ENCODE measurements around the gene IFITM2.

Gene IFITM2

DNA sequence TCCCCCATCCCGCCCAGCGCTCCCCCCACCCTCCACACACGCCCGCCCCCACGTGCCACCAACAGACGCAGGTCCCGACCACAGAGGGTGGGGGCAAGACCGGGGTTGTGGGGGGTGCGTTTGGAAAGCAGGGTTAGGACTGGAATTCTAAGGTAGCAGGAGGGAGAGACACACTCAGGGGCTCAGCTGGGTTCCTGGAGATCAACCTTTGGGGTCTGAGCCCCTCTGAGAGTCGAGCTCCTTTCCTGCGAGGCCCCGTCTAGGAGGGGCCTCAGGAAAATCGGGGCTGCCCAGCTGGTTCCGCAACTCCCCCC, 18.3 kb upstream of the IFITM2 start:
- Histone ChIP-seq H4K20me1 (ENCODE audit: insufficient read depth, low read length) (no peaks in the 10 kb centered on the region), H3K27ac (ENCODE audit: low read length) (no peak overlapping the region), H3K79me2 (ENCODE audit: low read length) (no peaks in the 10 kb centered on the region; the same call in 1 of the 2 replicates), H3K9ac (ENCODE audit: low read length) (peak overlapping the region; percentile 72), H3K4me3 (ENCODE audit: low read length) (peak overlapping the region; percentile 85), H3K36me3 (replicated peaks; ENCODE audit: low read depth, low read length) (peaks cover 10% of the 10 kb centered on the region), H2AFZ (ENCODE audit: low read depth, low read length) (no peak overlapping the region), H3K4me1 (ENCODE audit: low read length) (peaks cover 12% of the 10 kb centered on the region), H3K27me3 (ENCODE audit: low read depth, low read length) (peaks cover 9% of the 10 kb centered on the region; the same call in 1 of the 2 replicates), H3K4me2 (ENCODE audit: low read length) (peak overlapping the region; percentile 97), H3K9me3 (ENCODE audit: insufficient read depth, low read length) (no peaks in the 10 kb centered on the region)
- TF ChIP-seq, protein P1, sequence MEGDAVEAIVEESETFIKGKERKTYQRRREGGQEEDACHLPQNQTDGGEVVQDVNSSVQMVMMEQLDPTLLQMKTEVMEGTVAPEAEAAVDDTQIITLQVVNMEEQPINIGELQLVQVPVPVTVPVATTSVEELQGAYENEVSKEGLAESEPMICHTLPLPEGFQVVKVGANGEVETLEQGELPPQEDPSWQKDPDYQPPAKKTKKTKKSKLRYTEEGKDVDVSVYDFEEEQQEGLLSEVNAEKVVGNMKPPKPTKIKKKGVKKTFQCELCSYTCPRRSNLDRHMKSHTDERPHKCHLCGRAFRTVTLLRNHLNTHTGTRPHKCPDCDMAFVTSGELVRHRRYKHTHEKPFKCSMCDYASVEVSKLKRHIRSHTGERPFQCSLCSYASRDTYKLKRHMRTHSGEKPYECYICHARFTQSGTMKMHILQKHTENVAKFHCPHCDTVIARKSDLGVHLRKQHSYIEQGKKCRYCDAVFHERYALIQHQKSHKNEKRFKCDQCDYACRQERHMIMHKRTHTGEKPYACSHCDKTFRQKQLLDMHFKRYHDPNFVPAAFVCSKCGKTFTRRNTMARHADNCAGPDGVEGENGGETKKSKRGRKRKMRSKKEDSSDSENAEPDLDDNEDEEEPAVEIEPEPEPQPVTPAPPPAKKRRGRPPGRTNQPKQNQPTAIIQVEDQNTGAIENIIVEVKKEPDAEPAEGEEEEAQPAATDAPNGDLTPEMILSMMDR (IDR thresholded peaks at IDR 0.05; ENCODE audit: low read depth, low read length): no peak
- no peak for TF ChIP-seq EZH2phosphoT487 (IDR thresholded peaks at IDR 0.05; ENCODE audit: low read depth)

DNA sequence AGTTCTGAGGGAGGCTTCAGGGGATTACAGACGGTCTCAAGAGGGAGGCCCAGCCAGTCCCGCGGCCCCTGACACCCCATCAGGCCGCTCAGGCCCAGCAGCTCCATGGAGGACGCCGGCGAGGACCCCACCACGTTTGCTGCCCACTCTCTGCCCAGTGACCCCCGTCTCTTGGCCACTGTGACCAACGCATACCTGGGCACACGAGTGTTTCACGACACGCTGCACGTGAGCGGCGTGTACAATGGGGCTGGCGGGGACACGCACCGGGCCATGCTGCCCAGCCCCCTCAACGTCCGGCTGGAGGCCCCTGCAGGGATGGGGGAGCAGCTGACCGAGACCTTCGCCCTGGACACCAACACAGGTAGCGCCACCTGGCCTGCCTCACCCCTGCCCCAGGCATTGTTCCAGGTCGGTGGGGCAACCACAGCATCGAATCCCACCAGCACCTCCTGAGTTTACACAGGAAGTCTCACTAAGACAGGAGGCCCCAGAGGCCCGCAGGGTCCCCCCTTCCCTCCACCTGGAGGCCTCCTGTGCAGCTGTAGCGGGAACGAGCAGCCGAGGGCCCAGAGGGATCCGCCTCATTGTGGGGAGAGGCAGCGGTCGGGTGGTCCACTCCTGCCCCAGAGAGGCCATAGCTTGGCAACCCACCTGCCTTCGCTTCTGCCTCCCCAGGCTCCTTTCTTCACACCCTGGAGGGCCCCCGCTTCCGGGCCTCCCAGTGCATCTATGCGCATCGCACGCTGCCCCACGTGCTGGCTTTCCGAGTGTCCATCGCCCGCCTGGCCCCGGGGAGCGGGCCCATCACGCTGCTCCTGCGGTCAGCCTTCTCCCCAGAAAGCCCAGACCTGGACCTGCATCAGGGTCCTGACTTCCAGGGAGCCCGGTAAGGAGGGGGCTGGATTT, 17.6 kb upstream of the IFITM2 start:
- Histone ChIP-seq H4K20me1 (ENCODE audit: insufficient read depth, low read length) (no peaks in the 10 kb centered on the region), H3K4me2 (ENCODE audit: low read length) (peak overlapping the region; percentile 97), H3K27me3 (ENCODE audit: low read depth, low read length) (peaks cover 9% of the 10 kb centered on the region; the same call in 1 of the 2 replicates), H3K79me2 (ENCODE audit: low read length) (no peaks in the 10 kb centered on the region; the same call in 1 of the 2 replicates), H3K27ac (ENCODE audit: low read length) (no peak overlapping the region), H3K4me3 (ENCODE audit: low read length) (peak overlapping the region; percentile 85), H3K36me3 (replicated peaks; ENCODE audit: low read depth, low read length) (peaks cover 10% of the 10 kb centered on the region), H2AFZ (ENCODE audit: low read depth, low read length) (no peak overlapping the region), H3K9me3 (ENCODE audit: insufficient read depth, low read length) (no peaks in the 10 kb centered on the region), H3K9ac (ENCODE audit: low read length) (peak overlapping the region; percentile 72), H3K4me1 (ENCODE audit: low read length) (peaks cover 12% of the 10 kb centered on the region)
- TF ChIP-seq, protein P1 (IDR thresholded peaks at IDR 0.05; ENCODE audit: low read depth, low read length): no peak
- no peak for TF ChIP-seq EZH2phosphoT487 (IDR thresholded peaks at IDR 0.05; ENCODE audit: low read depth)

DNA sequence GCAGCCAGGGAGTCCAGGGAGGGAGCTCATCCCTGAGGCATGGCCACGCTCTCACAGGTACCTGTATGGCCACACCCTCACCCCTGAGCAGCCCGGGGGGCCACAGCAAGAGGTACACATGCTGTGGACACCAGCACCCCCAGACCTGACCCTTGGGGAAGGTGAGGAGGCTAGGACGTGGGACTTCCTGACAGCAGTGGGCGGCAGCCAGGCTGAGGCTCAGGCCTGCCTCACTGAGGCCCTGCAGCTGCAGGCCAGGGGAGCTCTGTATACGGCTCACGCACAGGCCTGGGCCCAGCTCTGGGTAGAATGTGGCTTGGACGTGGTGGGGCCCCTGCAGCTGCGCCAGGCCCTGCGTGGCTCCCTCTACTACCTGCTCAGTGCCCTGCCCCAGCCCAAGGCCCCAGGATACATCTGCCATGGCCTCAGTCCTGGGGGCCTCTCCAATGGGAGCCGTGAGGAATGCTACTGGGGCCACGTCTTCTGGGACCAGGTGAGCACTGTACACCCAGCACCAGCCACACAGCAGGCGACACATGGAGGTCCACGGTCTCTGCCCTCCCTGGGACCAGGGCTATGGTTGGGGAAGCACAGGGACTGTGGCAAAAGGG, 16.9 kb upstream of the IFITM2 start:
- Histone ChIP-seq H2AFZ (ENCODE audit: low read depth, low read length) (no peak overlapping the region), H3K27ac (ENCODE audit: low read length) (no peak overlapping the region), H3K9ac (ENCODE audit: low read length) (no peak overlapping the region), H3K9me3 (ENCODE audit: insufficient read depth, low read length) (no peaks in the 10 kb centered on the region), H4K20me1 (ENCODE audit: insufficient read depth, low read length) (no peaks in the 10 kb centered on the region), H3K4me1 (ENCODE audit: low read length) (peaks cover 12% of the 10 kb centered on the region), H3K79me2 (ENCODE audit: low read length) (no peaks in the 10 kb centered on the region; the same call in 1 of the 2 replicates), H3K36me3 (replicated peaks; ENCODE audit: low read depth, low read length) (peaks cover 10% of the 10 kb centered on the region), H3K27me3 (ENCODE audit: low read depth, low read length) (peaks cover 9% of the 10 kb centered on the region; the same call in 1 of the 2 replicates), H3K4me3 (ENCODE audit: low read length) (no peak overlapping the region), H3K4me2 (ENCODE audit: low read length) (no peak overlapping the region)
- TF ChIP-seq, protein P1 (IDR thresholded peaks at IDR 0.05; ENCODE audit: low read depth, low read length): no peak
- no peak for TF ChIP-seq EZH2phosphoT487 (IDR thresholded peaks at IDR 0.05; ENCODE audit: low read depth)
